ENCODE data around the gene PAQR5. TPM values are rescaled to one million over a fixed set of nuclear protein-coding genes. Genes with fewer than 3 reads are reported as not detected.
A peak's percentile ranks its signal among the peaks of the same experiment; 100 is the strongest.

Gene PAQR5
- total RNA-seq, 1 donor from 2014 or later: 1.5 TPM

DNA sequence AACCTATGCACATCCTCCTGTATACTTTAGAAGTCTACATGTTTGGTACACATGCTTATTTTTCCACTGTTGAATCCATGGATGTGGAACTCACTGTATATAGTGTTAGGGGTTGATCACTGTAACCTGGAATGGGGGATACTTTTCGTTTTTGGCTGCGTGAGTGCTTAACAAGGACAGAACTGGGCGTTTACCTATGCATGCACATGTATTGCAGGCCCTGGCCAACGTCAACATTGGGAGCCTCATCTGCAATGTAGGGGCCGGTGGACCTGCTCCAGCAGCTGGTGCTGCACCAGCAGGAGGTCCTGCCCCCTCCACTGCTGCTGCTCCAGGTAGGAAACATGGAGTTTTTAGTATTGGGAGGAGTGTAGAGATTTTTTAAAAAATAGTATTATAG lies 156.2 kb downstream of the PAQR5 start:
- peak overlapping the region; percentile 92 for H3K4me3 Mint-ChIP-seq (ENCODE audit: unreplicated experiment)
- peaks cover 42% of the 10 kb centered on the region for H3K4me1 Mint-ChIP-seq (ENCODE audit: unreplicated experiment)
- H3K36me3 Mint-ChIP-seq (ENCODE audit: unreplicated experiment): peaks cover 34% of the 10 kb centered on the region
- H3K27ac Mint-ChIP-seq (ENCODE audit: unreplicated experiment): peak overlapping the region; percentile 39
- TF ChIP-seq, protein P1, sequence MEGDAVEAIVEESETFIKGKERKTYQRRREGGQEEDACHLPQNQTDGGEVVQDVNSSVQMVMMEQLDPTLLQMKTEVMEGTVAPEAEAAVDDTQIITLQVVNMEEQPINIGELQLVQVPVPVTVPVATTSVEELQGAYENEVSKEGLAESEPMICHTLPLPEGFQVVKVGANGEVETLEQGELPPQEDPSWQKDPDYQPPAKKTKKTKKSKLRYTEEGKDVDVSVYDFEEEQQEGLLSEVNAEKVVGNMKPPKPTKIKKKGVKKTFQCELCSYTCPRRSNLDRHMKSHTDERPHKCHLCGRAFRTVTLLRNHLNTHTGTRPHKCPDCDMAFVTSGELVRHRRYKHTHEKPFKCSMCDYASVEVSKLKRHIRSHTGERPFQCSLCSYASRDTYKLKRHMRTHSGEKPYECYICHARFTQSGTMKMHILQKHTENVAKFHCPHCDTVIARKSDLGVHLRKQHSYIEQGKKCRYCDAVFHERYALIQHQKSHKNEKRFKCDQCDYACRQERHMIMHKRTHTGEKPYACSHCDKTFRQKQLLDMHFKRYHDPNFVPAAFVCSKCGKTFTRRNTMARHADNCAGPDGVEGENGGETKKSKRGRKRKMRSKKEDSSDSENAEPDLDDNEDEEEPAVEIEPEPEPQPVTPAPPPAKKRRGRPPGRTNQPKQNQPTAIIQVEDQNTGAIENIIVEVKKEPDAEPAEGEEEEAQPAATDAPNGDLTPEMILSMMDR (IDR thresholded peaks at IDR 0.05): no peak
- H3K9me3 Mint-ChIP-seq (ENCODE audit: unreplicated experiment): no peaks in the 10 kb centered on the region
- H3K27me3 Mint-ChIP-seq (ENCODE audit: unreplicated experiment): no peaks in the 10 kb centered on the region
- no peak for DNase-seq (ENCODE audit: extremely low spot score, unreplicated experiment)

DNA sequence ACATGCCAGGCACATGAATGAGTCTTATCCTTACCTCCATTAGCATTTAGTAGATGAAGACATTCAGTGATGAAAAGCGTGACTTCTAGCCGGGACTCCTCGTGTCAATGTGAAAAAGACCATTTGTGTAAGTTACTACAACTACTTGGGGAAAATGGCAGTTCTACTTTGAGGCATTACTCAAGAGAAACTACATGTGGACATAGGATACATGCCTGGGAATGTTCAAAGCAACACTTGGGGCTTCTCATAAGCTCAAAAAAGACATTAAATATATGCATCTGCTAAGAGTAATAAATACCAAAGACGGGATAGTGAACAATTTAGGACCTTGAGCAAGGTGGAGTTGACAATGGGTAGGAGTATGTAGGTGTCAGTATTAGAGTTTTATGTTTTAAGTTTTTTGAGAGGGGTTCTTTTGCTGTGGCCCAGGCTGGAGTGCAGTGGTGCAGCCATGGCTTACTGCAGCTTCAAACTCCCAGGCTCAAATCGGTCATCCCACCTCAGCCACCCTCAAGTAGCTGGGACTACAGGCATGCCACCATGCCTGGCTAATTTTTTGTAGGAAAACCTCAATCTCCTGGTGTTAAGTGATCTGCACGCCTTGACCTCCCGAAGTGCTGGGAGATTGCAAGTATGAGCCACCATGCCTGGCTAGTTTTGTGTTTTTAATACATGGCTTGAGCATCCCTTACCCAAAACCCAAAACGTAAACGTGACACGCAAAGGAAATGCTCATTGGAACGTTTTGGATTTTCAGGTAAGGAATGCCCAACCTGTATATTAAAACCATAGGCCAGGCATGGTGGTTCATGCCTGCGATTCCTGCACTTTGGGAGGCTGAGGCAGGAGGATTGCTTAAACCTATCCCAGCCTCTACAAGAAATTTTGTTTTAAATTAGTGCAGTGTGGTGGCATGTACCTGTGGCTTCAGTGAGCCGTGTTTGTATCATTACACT lies 157.8 kb downstream of the PAQR5 start:
- Mint-ChIP-seq H3K4me3 (ENCODE audit: unreplicated experiment) (no peak overlapping the region), H3K27me3 (ENCODE audit: unreplicated experiment) (no peaks in the 10 kb centered on the region), H3K4me1 (ENCODE audit: unreplicated experiment) (peaks cover 40% of the 10 kb centered on the region), H3K9me3 (ENCODE audit: unreplicated experiment) (no peaks in the 10 kb centered on the region), H3K27ac (ENCODE audit: unreplicated experiment) (no peak overlapping the region), H3K36me3 (ENCODE audit: unreplicated experiment) (peaks cover 34% of the 10 kb centered on the region)
- TF ChIP-seq, protein P1 (IDR thresholded peaks at IDR 0.05): no peak
- no peak for DNase-seq (ENCODE audit: extremely low spot score, unreplicated experiment)

Other genes with a start within 250 kb of the PAQR5 start
- gene GLCE, start 138.3 kb upstream of the PAQR5 start, total RNA-seq: 19.5 and 19.9 TPM in 2 replicates
- gene KIF23, start 115.4 kb downstream of the PAQR5 start, total RNA-seq: 12.4 and 14.0 TPM in 2 replicates
- gene RPLP1, start 153.9 kb downstream of the PAQR5 start, total RNA-seq: 1,498 and 1,580 TPM in 2 replicates